HG03139 (cell line): ENCODE data around the gene ZNF578.
"Not testable (repeated sequence)": the region's sequence is repeated elsewhere in the genome, so short reads cannot be mapped to it uniquely, and the experiment has no call there.

Experiments
- ATAC-seq: cut with Tn5 transposase; IDR thresholded peaks from one replicate; pipeline ENCODE4 v1.9.1; 2021; ENCODE audit not compliant: unreplicated experiment

The ZNF578 gene

GRCh38 chr19:52507266-52507665, 53.9 kb downstream of the ZNF578 start:
- no peak for ATAC-seq

GRCh38 chr19:52516191-52516590, 62.8 kb downstream of the ZNF578 start:
- no peak for ATAC-seq

- no peak for ATAC-seq
These were observed 65.3 kb downstream of the ZNF578 start for GRCh38 chr19:52518646-52519045.

GRCh38 chr19:52519175-52519574, 65.8 kb downstream of the ZNF578 start:
- not testable (repeated sequence) for ATAC-seq

GRCh38 chr19:52520013-52520412, 66.7 kb downstream of the ZNF578 start:
- ATAC-seq, result no peak

GRCh38 chr19:52522551-52522950, 69.2 kb downstream of the ZNF578 start:
- no peak for ATAC-seq

- no peak for ATAC-seq
These were observed 70.7 kb downstream of the ZNF578 start for GRCh38 chr19:52524086-52524485.

- peak; percentile 84 for ATAC-seq
These were observed 74.0 kb downstream of the ZNF578 start, which contains the start of gene ZNF808 for GRCh38 chr19:52527134-52527955. Gene ZNF808 (plus strand): TSS chr19:52527668. CDS start chr19:52543285, 15,617 bp downstream.

GRCh38 chr19:52527956-52528351, 74.6 kb downstream of the ZNF578 start:
- no peak for ATAC-seq

- no peak for ATAC-seq
These were observed 79.1 kb downstream of the ZNF578 start for GRCh38 chr19:52532480-52532879.

- ATAC-seq, result no peak
These were observed 80.5 kb downstream of the ZNF578 start for GRCh38 chr19:52533901-52534300.

GRCh38 chr19:52535385-52535770, 82.0 kb downstream of the ZNF578 start:
- not testable (repeated sequence) for ATAC-seq

- peak; percentile 92 for ATAC-seq
These were observed 82.6 kb downstream of the ZNF578 start for GRCh38 chr19:52535771-52536447.

- ATAC-seq, result peak; percentile 25
These were observed 83.1 kb downstream of the ZNF578 start for GRCh38 chr19:52536448-52536800.

- ATAC-seq, result not testable (repeated sequence)
These were observed 85.5 kb downstream of the ZNF578 start for GRCh38 chr19:52538815-52539214.

- ATAC-seq, result not testable (repeated sequence)
These were observed 87.8 kb downstream of the ZNF578 start for GRCh38 chr19:52541176-52541575.

GRCh38 chr19:52541608-52542007, 88.3 kb downstream of the ZNF578 start:
- no peak for ATAC-seq

GRCh38 chr19:52542541-52542940, 89.2 kb downstream of the ZNF578 start:
- ATAC-seq, result not testable (repeated sequence)

GRCh38 chr19:52542984-52543664, 89.8 kb downstream of the ZNF578 start:
- no peak for ATAC-seq

- no peak for ATAC-seq
These were observed 101.0 kb downstream of the ZNF578 start for GRCh38 chr19:52554216-52554971.
